Kidney glomerular epithelial cell (primary cell): ENCODE data around the gene MMAB.

Experiments
- DNase-seq: peaks from one replicate; lab custom pipeline; 2025; lab: John Stamatoyannopoulos, UW

The MMAB gene

DNA sequence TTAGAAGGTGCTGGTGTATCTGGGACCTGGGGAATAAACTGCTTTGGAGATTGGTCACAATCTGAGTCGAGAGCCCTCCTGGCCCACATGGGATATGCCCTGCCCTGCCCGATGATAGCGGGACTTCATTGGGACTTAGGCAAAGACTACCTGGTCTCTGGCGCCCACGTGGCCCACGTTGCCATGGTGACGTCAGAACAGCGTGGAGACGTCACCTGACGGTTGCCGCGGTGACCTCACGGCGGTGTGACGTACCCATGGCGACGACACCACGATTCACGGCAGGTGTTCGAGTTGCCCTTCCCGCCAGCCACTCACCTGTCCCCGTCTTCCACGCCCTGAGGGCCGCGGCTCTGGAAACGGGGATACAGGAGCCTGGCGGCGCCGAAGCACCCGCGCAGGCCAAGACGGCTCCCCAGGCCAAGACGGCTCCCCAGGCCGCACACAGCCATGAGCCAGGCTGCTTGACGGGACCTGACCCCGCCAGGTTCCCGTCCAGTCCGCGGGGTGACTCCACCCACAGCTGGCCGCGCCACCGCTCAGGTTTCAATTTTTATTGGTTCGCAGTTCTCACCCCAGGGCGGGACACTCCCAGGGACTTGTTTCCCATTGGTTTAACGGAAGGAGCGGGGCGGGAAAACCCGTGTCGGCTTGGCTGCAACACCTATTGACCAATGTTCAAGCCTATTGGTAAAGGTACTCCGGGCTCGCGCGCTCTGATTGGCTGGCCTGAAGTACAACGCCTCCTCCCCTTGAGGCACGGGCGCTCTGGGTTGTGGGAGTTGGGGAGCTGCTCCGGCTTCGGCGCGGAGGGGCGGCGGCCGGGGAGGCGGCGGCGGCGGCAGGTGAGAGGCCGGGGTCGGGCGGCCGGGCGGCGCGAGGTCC is at the start of gene MMAB, which contains the start of gene MVK:
Gene MMAB, minus strand, starts transcription at position 476 of the 885 bp plus-strand sequence. Its CDS starts 24 bp downstream, at position 452.
Gene MVK, plus strand, starts transcription at position 766 of the 885 bp plus-strand sequence. CDS start 1,029 bp downstream, outside the sequence.
- DNase-seq, result peak; percentile 99

- DNase-seq, result no peak
Observed at GRCh38 chr12:109621901-109622364, 48.6 kb upstream of the MMAB start.

DNA sequence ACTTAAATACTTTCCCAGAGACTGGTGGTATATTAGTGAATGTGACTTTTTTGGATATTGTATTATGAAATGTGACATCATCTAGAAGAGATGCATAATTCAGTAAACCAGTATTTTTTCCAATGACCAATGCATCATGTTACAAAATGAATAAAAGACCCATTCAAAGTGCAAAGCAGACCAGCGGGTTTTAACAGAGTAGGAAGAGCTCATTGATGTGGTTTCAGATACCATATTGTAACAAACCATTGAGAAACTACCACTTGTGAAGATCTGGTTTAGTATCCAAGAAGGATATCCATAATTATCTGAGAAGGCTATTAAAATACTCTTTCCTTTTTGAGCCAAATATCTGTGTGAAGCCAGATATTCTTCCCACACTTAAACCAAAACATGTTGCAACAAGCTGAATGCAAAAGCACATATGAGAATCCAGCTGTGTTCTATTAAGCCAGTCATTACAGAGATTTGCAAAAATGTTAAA is 47.9 kb upstream of the MMAB start:
- DNase-seq, result no peak

DNA sequence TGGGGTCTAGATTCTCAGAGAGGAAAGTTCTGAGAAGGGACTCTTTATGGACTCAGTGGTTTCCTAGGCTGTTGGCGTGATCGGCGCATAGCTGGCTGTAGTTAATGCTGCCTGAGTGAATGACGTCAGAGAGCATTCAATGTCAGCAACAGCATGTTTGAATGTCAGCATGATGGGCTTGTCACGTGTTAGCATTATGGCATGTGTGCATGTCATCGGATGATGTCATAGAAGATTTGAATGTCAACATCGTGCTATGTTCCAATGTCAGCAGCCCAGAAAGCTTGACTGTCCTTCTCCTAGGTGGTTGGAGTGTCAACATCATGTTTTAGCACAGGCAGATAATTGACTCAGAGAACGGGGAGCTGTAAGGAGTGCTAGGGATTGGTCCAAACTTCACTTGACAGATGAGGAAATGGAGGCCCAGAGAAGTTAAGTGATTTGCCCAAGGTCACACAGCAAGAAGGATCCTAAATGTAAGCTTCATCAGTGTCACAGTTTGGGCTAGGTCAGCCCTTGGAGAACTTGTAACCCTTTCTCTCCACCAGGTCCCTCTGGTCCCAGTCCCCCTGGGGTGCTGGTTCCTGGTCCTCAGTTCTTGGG is 45.8 kb upstream of the MMAB start:
- no peak for DNase-seq

DNA sequence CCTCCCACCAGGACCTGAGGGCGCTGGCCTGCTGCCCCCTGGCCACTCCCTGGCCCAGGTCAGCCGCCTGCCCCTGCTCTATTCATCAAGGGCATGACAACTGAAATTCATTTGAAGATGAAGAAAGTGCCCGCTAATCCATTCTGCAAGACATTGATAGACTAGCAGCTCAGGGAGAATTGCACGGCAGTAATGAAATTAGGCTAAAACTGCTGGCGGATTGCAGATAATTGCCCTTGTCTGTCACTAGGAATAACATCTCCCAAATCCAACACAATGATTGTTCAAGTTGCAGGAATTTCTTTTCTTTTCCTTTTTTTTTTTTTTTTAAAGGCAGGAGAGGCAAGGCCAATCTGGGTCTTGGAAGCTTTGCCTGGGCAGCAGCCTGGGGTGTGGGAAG is 44.8 kb upstream of the MMAB start:
- no peak for DNase-seq

- no peak for DNase-seq
Observed at GRCh38 chr12:109617491-109617890, 44.2 kb upstream of the MMAB start.

DNA sequence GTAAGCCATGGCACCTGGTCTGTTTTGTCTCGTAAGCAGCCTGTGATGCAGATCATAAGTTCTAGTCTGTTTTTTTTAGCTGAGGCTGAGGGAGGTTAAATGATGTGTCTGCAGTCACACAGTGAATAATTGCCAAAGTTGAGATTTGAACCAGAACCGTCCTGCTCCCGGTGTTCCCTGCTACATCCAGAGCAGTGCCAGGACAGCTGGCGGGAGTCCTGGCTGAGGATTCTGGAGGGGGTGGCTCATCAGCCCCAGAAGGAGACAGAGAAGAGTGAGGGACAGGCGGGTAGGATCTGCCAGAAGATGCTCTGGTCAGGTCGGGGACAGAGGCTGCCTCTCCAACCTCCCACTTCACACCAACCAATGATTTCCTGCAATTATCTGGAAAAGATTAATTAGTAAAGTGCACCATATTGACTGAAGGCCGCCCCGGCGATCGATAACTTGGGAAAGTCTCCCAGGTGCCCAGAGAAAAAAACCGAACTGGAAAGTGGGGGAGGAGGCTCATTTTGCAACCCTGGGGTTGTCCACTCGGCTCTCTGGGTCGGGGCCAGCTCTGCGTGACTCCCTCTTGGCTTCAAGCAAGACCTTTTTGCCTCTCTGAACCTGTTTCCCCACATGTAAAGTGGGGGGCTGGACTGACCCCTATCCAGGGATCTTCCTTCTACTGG is 42.4 kb upstream of the MMAB start:
- no peak for DNase-seq

- DNase-seq, result no peak
Observed at GRCh38 chr12:109613649-109614455, 40.5 kb upstream of the MMAB start.

DNA sequence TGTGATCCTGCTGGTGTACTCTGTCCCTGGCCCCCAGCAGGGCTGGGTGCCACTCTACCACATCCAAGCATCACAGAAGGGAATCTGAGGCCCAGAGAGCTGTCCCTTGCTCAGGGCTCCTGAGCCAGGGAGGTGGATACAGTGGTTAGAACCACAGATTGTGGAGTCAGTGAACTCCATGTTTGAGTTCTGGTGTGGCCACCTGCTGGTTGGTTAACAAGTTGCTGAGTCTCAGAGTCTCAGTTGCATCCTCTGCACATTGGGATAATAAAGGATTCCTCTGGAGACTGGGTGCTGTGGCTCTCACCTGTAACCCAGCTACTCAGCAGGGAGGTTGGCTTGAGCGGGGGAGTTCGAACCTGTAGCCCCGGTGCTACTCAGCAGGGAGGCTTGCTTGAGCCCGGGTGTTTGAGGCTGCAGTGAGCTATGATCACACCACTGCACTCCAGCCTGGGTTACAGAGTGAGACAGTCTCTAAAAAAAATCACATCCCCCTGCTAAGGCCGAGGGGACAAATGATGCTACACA is 39.7 kb upstream of the MMAB start:
- DNase-seq, result no peak

- DNase-seq, result no peak
Observed at GRCh38 chr12:109612003-109612402, 38.7 kb upstream of the MMAB start.

- no peak for DNase-seq
Observed at GRCh38 chr12:109611223-109611622, 37.9 kb upstream of the MMAB start.

DNA sequence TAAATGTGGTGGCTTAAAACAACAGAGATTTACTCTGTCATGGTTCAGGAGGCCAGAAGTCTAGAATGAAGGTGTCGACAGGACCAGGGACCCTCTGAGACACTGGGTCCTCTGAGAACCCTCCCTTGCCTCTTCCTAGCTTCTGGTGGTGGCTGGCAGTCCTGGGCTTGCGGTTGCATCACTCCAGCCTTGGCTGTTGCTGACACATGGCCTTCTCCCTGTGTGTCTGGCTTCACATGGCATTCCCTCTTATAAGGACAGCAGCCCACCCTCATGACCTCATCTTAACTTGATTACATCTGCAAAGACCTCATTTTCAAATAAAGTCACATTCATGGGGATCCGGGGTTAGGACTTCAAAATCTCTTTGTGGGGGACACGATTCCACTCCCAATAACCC is 37.2 kb upstream of the MMAB start:
- no peak for DNase-seq

- DNase-seq, result no peak
Observed at GRCh38 chr12:109609342-109609741, 36.0 kb upstream of the MMAB start.

DNA sequence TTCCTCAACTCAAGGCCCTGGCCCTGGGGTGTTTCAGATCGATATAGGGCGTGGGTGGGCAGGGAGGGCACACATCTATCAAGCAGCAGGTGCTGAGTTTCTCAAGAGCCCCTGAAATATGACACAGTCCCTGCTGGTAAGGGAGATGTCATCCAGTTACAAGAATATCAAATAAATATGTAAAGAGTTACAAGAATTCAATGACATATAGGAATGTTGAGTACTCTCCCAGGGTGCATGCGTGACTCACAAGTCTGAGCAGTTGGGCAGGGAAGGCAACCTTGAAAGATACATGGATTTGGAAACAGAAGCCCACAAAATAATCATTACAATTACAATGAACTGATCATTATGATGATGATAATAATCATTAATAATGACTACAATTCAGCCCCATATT is 35.5 kb upstream of the MMAB start:
- DNase-seq, result no peak

GRCh38 chr12:109608270-109608669 is 35.0 kb upstream of the MMAB start:
- DNase-seq, result no peak

- DNase-seq, result no peak
Observed at GRCh38 chr12:109607618-109608017, 34.3 kb upstream of the MMAB start.

GRCh38 chr12:109606320-109607028 is 33.2 kb upstream of the MMAB start:
- DNase-seq, result no peak

- no peak for DNase-seq
Observed at GRCh38 chr12:109605599-109606228, 32.4 kb upstream of the MMAB start.

DNA sequence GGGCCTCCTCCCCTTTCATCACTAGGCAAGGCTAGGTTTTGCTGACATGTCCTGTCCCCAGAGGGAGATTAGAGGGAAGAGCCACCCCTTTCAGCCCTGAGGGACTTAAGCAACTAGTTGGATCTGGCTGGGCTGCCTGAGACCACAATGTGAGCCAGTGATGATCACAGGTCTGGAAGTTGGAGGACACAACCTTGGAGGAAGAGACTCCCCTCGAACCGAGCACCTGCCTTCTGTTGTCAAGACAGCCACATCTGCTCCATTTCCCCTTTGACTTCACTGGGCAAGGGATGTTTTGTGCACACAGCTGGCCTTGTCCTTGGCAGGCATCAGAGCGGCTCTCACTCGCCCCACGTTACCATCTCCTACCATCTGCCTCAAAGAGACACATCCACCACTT is 31.7 kb upstream of the MMAB start:
- no peak for DNase-seq

GRCh38 chr12:109604132-109604585 is 30.9 kb upstream of the MMAB start:
- DNase-seq, result no peak
